ENCODE measurements around the gene PTPRT.

Gene PTPRT

GRCh38 chr20:42886801-42887200 lies 302.9 kb downstream of the PTPRT start:
- no peaks in the 10 kb centered on the region for H3K4me1 ChIP-seq (ENCODE audit: control insufficient read depth, insufficient read depth, low read length)
- no peak overlapping the region for H3K4me3 ChIP-seq (ENCODE audit: low read depth, low read length)
- no peaks in the 10 kb centered on the region for H3K27me3 ChIP-seq (ENCODE audit: control insufficient read depth, insufficient read depth, low read length)
- no peak overlapping the region for H3K27ac ChIP-seq (ENCODE audit: low read depth, low read length)
- no peaks in the 10 kb centered on the region for H3K36me3 ChIP-seq (ENCODE audit: control insufficient read depth, insufficient read depth, low read length)
- no peaks in the 10 kb centered on the region for H3K9me3 ChIP-seq (ENCODE audit: control insufficient read depth, insufficient read depth, low read length)
- H3K9ac ChIP-seq (ENCODE audit: low read depth, low read length): no peak overlapping the region

GRCh38 chr20:42886046-42886445 lies 303.7 kb downstream of the PTPRT start:
- H3K27ac ChIP-seq (ENCODE audit: low read depth, low read length): no peak overlapping the region

DNA sequence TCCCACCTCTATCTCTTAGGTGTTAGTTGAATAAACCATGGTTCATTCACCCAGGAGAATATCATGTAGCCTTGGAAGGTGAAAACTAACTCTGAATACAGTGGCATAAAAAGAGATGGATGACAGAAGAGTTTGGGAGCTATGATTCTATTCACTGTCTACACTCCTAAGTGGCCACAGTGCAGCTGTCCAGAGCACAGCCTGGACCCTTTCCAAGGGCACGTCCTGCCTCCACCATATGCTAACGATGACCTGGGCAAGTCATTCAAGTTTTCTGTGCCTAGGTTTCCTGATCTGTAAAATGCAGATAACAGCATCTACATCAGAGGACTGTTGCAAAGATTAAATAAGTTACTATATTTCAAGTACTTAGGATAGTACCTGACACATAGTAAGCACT lies 314.1 kb downstream of the PTPRT start:
- no peaks in the 10 kb centered on the region for H3K36me3 ChIP-seq (ENCODE audit: control insufficient read depth, insufficient read depth, low read length)
- H3K27ac ChIP-seq (ENCODE audit: low read depth, low read length): no peak overlapping the region
- H3K4me1 ChIP-seq (ENCODE audit: control insufficient read depth, insufficient read depth, low read length): no peaks in the 10 kb centered on the region
- peaks cover 3% of the 10 kb centered on the region; the same call in 1 of the 2 replicates for H3K9me3 ChIP-seq (ENCODE audit: control insufficient read depth, insufficient read depth, low read length)
- no peak overlapping the region for H3K4me3 ChIP-seq (ENCODE audit: low read depth, low read length)
- no peak overlapping the region for H3K9ac ChIP-seq (ENCODE audit: low read depth, low read length)
- no peaks in the 10 kb centered on the region for H3K27me3 ChIP-seq (ENCODE audit: control insufficient read depth, insufficient read depth, low read length)

More at GRCh38 chr20:42886046-42886445, 303.7 kb downstream of the PTPRT start:
- Histone ChIP-seq H3K27me3 (ENCODE audit: control insufficient read depth, insufficient read depth, low read length) (no peaks in the 10 kb centered on the region), H3K4me1 (ENCODE audit: control insufficient read depth, insufficient read depth, low read length) (no peaks in the 10 kb centered on the region), H3K4me3 (ENCODE audit: low read depth, low read length) (no peak overlapping the region), H3K36me3 (ENCODE audit: control insufficient read depth, insufficient read depth, low read length) (no peaks in the 10 kb centered on the region), H3K9ac (ENCODE audit: low read depth, low read length) (no peak overlapping the region), H3K9me3 (ENCODE audit: control insufficient read depth, insufficient read depth, low read length) (no peaks in the 10 kb centered on the region)

DNA sequence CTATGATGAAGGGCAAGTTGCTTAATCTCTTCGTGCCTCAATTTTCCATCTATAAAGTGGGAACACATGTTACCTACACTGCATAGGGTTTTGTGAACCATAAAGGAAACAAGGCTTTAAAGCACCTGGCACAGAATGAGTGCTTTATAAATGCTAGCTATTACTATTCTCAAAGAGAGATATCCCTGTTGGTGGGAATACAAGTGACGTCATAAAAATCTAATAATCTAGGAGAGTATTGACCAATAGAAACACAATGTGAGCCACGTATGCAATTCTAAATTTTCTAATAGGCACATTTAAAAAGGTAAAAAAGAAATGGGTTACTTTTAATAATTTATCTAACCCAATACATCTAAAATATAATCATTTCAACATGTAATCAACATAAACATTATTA lies 316.4 kb downstream of the PTPRT start:
- peaks cover 3% of the 10 kb centered on the region; the same call in 1 of the 2 replicates for H3K9me3 ChIP-seq (ENCODE audit: control insufficient read depth, insufficient read depth, low read length)
- no peak overlapping the region for H3K27ac ChIP-seq (ENCODE audit: low read depth, low read length)
- no peaks in the 10 kb centered on the region for H3K36me3 ChIP-seq (ENCODE audit: control insufficient read depth, insufficient read depth, low read length)
- H3K9ac ChIP-seq (ENCODE audit: low read depth, low read length): no peak overlapping the region
- H3K4me1 ChIP-seq (ENCODE audit: control insufficient read depth, insufficient read depth, low read length): no peaks in the 10 kb centered on the region
- no peak overlapping the region for H3K4me3 ChIP-seq (ENCODE audit: low read depth, low read length)
- no peaks in the 10 kb centered on the region for H3K27me3 ChIP-seq (ENCODE audit: control insufficient read depth, insufficient read depth, low read length)

- peaks cover 6% of the 10 kb centered on the region for H3K4me1 ChIP-seq (ENCODE audit: control insufficient read depth, insufficient read depth, low read length)
- no peaks in the 10 kb centered on the region for H3K36me3 ChIP-seq (ENCODE audit: control insufficient read depth, insufficient read depth, low read length)
- no peak overlapping the region for H3K27ac ChIP-seq (ENCODE audit: low read depth, low read length)
These were observed 325.6 kb downstream of the PTPRT start for GRCh38 chr20:42864116-42864515.

GRCh38 chr20:42862446-42862845 lies 327.3 kb downstream of the PTPRT start:
- Histone ChIP-seq H3K27ac (ENCODE audit: low read depth, low read length) (no peak overlapping the region), H3K9ac (ENCODE audit: low read depth, low read length) (no peak overlapping the region), H3K4me1 (ENCODE audit: control insufficient read depth, insufficient read depth, low read length) (peaks cover 6% of the 10 kb centered on the region), H3K36me3 (ENCODE audit: control insufficient read depth, insufficient read depth, low read length) (no peaks in the 10 kb centered on the region), H3K9me3 (ENCODE audit: control insufficient read depth, insufficient read depth, low read length) (no peaks in the 10 kb centered on the region), H3K27me3 (ENCODE audit: control insufficient read depth, insufficient read depth, low read length) (no peaks in the 10 kb centered on the region), H3K4me3 (ENCODE audit: low read depth, low read length) (no peak overlapping the region)

More at GRCh38 chr20:42864116-42864515, 325.6 kb downstream of the PTPRT start:
- no peaks in the 10 kb centered on the region for H3K9me3 ChIP-seq (ENCODE audit: control insufficient read depth, insufficient read depth, low read length)
- no peak overlapping the region for H3K9ac ChIP-seq (ENCODE audit: low read depth, low read length)
- no peaks in the 10 kb centered on the region for H3K27me3 ChIP-seq (ENCODE audit: control insufficient read depth, insufficient read depth, low read length)
- no peak overlapping the region for H3K4me3 ChIP-seq (ENCODE audit: low read depth, low read length)

- H3K9ac ChIP-seq (ENCODE audit: low read depth, low read length): no peak overlapping the region
- H3K27ac ChIP-seq (ENCODE audit: low read depth, low read length): no peak overlapping the region
- H3K9me3 ChIP-seq (ENCODE audit: control insufficient read depth, insufficient read depth, low read length): no peaks in the 10 kb centered on the region
- no peak overlapping the region for H3K4me3 ChIP-seq (ENCODE audit: low read depth, low read length)
- peaks cover 6% of the 10 kb centered on the region for H3K4me1 ChIP-seq (ENCODE audit: control insufficient read depth, insufficient read depth, low read length)
- no peaks in the 10 kb centered on the region for H3K27me3 ChIP-seq (ENCODE audit: control insufficient read depth, insufficient read depth, low read length)
- H3K36me3 ChIP-seq (ENCODE audit: control insufficient read depth, insufficient read depth, low read length): no peaks in the 10 kb centered on the region
These were observed 332.3 kb downstream of the PTPRT start for GRCh38 chr20:42857446-42857845.

- Histone ChIP-seq H3K27me3 (ENCODE audit: control insufficient read depth, insufficient read depth, low read length) (no peaks in the 10 kb centered on the region), H3K9ac (ENCODE audit: low read depth, low read length) (no peak overlapping the region), H3K9me3 (ENCODE audit: control insufficient read depth, insufficient read depth, low read length) (no peaks in the 10 kb centered on the region), H3K36me3 (ENCODE audit: control insufficient read depth, insufficient read depth, low read length) (no peaks in the 10 kb centered on the region), H3K4me1 (ENCODE audit: control insufficient read depth, insufficient read depth, low read length) (no peaks in the 10 kb centered on the region), H3K4me3 (ENCODE audit: low read depth, low read length) (no peak overlapping the region), H3K27ac (ENCODE audit: low read depth, low read length) (no peak overlapping the region)
These were observed 333.8 kb downstream of the PTPRT start for GRCh38 chr20:42855896-42856295.

DNA sequence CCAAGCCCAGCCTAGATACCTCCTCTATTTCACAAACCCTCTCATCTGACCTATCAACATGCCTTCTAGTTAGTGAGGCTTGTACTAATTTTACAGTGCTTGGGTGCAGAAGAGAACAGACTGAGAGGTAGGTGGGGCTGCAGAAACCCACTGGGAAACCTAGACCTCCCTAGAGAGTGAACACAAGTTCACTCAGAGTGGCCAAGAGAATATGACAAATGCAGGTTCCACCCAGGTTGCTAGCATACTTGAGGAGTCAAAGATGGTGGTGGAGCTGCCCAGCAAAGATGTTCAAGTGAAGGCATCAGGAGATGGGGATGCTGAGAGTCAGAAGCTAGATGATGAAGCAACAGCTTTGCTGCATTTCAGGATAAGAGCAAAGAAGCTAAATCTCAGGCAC lies 337.0 kb downstream of the PTPRT start:
- no peak overlapping the region for H3K4me3 ChIP-seq (ENCODE audit: low read depth, low read length)
- no peaks in the 10 kb centered on the region for H3K36me3 ChIP-seq (ENCODE audit: control insufficient read depth, insufficient read depth, low read length)
- H3K9me3 ChIP-seq (ENCODE audit: control insufficient read depth, insufficient read depth, low read length): no peaks in the 10 kb centered on the region
- no peak overlapping the region for H3K9ac ChIP-seq (ENCODE audit: low read depth, low read length)
- H3K27ac ChIP-seq (ENCODE audit: low read depth, low read length): no peak overlapping the region
- H3K27me3 ChIP-seq (ENCODE audit: control insufficient read depth, insufficient read depth, low read length): no peaks in the 10 kb centered on the region
- H3K4me1 ChIP-seq (ENCODE audit: control insufficient read depth, insufficient read depth, low read length): no peaks in the 10 kb centered on the region

- no peaks in the 10 kb centered on the region for H3K9me3 ChIP-seq (ENCODE audit: control insufficient read depth, insufficient read depth, low read length)
- no peaks in the 10 kb centered on the region for H3K36me3 ChIP-seq (ENCODE audit: control insufficient read depth, insufficient read depth, low read length)
- H3K27me3 ChIP-seq (ENCODE audit: control insufficient read depth, insufficient read depth, low read length): no peaks in the 10 kb centered on the region
- no peaks in the 10 kb centered on the region for H3K4me1 ChIP-seq (ENCODE audit: control insufficient read depth, insufficient read depth, low read length)
- no peak overlapping the region for H3K4me3 ChIP-seq (ENCODE audit: low read depth, low read length)
- H3K27ac ChIP-seq (ENCODE audit: low read depth, low read length): no peak overlapping the region
- no peak overlapping the region for H3K9ac ChIP-seq (ENCODE audit: low read depth, low read length)
These were observed 342.8 kb downstream of the PTPRT start for GRCh38 chr20:42846784-42847490.

DNA sequence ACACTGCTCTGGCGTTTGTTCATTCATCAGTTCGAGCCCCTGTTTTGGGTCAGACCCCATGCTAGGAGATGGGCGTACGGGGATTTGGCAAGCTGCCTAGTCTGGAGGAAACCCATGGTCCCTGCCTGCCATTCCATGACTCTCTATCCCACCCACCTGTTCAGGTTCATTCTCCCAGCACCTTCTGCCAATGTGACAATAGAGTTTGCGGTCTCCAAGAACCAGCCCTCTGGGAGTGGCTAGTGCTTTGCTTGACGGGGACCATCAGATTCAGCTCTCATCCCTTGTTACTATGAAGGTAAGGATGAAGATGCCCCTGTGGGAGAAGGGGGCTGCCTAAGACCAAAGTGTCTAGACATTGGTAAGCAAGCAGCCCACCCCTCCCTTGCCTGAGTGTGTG lies 345.0 kb downstream of the PTPRT start:
- Histone ChIP-seq H3K9me3 (ENCODE audit: control insufficient read depth, insufficient read depth, low read length) (no peaks in the 10 kb centered on the region), H3K27ac (ENCODE audit: low read depth, low read length) (no peak overlapping the region), H3K4me3 (ENCODE audit: low read depth, low read length) (no peak overlapping the region)

More for the DNA sequence above, 345.0 kb downstream of the PTPRT start:
- Histone ChIP-seq H3K27me3 (ENCODE audit: control insufficient read depth, insufficient read depth, low read length) (no peaks in the 10 kb centered on the region), H3K9ac (ENCODE audit: low read depth, low read length) (no peak overlapping the region), H3K4me1 (ENCODE audit: control insufficient read depth, insufficient read depth, low read length) (no peaks in the 10 kb centered on the region), H3K36me3 (ENCODE audit: control insufficient read depth, insufficient read depth, low read length) (no peaks in the 10 kb centered on the region)

Measured in HUES48 (cell line).